HepG2 (cell line): ENCODE results near the gene KIAA1191. TPM values are rescaled to one million over a fixed set of nuclear protein-coding genes. Genes with fewer than 3 reads are reported as not detected.

Source experiments
- AFF4 ChIP-seq: sonication (generic); formaldehyde crosslinking; IDR thresholded peaks from 2 replicates; pipeline ENCODE4 v1.4.0; 2020; ENCODE audit warnings: missing genetic modification reagents
- AGO1 ChIP-seq: fragments of 200-400 bp; formaldehyde crosslinking; IDR thresholded peaks from 2 replicates; pipeline ENCODE4 v1.6.1; 2017; ENCODE audit warnings: mild to moderate bottlenecking, low read depth, low read length, moderate library complexity; ENCODE audit not compliant: poor library complexity, severe bottlenecking
- AGO2 ChIP-seq: fragments of 200-400 bp; formaldehyde crosslinking; optimal IDR thresholded peaks from 2 replicates; pipeline ENCODE3; 2017; ENCODE audit warnings: mild to moderate bottlenecking, low read depth, low read length, moderate library complexity
- ATF2 ChIP-seq: sonication (generic); formaldehyde crosslinking; IDR thresholded peaks from 2 replicates; pipeline ENCODE4 v1.4.0; 2020; ENCODE audit warnings: missing genetic modification reagents
- FOXA1 ChIP-seq, 2 experiments: fragments of 450-650 bp in 1 of 2; sonication (generic) in 1 of 2; formaldehyde crosslinking in 1 of 2; IDR thresholded peaks; 2 replicates each; pipeline versions ENCODE4 v1.4.0 to v1.6.1; 2016 to 2020; ENCODE audit warnings: missing genetic modification reagents in 1 of 2
- FOXC1 ChIP-seq: sonication (generic); formaldehyde crosslinking; IDR thresholded peaks from 2 replicates; pipeline ENCODE4 v1.8.0; 2022; ENCODE audit warnings: mild to moderate bottlenecking, missing genetic modification reagents, borderline replicate concordance
- JUND ChIP-seq: sonication (generic); formaldehyde crosslinking; IDR thresholded peaks from 2 replicates; pipeline ENCODE4 v1.8.0; 2022; ENCODE audit warnings: mild to moderate bottlenecking, missing genetic modification reagents
- KLF13 ChIP-seq: sonication (generic); formaldehyde crosslinking; IDR thresholded peaks from 2 replicates; pipeline ENCODE4 v1.4.0; 2020; ENCODE audit warnings: mild to moderate bottlenecking, missing genetic modification reagents
- MTF1 ChIP-seq: sonication (generic); formaldehyde crosslinking; IDR thresholded peaks from 2 replicates; pipeline ENCODE4 v1.5.0; 2020; ENCODE audit warnings: missing genetic modification reagents
- RAD21 ChIP-seq: fragments of 450-650 bp; formaldehyde crosslinking; IDR thresholded peaks from 2 replicates; pipeline ENCODE4 v1.5.0; 2020; ENCODE audit warnings: mild to moderate bottlenecking
- RXRA ChIP-seq: sonication (generic); formaldehyde crosslinking; IDR thresholded peaks from 2 replicates; pipeline ENCODE4 v1.5.1; 2020; ENCODE audit warnings: missing genetic modification reagents
- TRIM24 ChIP-seq: sonication (generic); formaldehyde crosslinking; IDR thresholded peaks from 2 replicates; pipeline ENCODE4 v1.8.0; 2022; ENCODE audit warnings: mild to moderate bottlenecking, missing genetic modification reagents
- TSC22D2 ChIP-seq: sonication (generic); formaldehyde crosslinking; IDR thresholded peaks from 2 replicates; pipeline ENCODE4 v1.5.1; 2020; ENCODE audit warnings: missing genetic modification reagents, mild to moderate bottlenecking, borderline replicate concordance
- ZBTB4 ChIP-seq: sonication (generic); formaldehyde crosslinking; IDR thresholded peaks from 2 replicates; pipeline ENCODE4 v1.4.0; 2020; ENCODE audit warnings: missing genetic modification reagents, mild to moderate bottlenecking, borderline replicate concordance
- ZFP37 ChIP-seq: sonication (generic); formaldehyde crosslinking; IDR thresholded peaks from 2 replicates; pipeline ENCODE4 v1.4.0; 2020; ENCODE audit warnings: missing genetic modification reagents, borderline replicate concordance
- ZMAT3 ChIP-seq: sonication (generic); formaldehyde crosslinking; conservative IDR thresholded peaks from 2 replicates; pipeline ENCODE4 v1.7.0; 2021; ENCODE audit warnings: missing genetic modification reagents
- ZNF33B ChIP-seq: sonication (generic); formaldehyde crosslinking; IDR thresholded peaks from 2 replicates; pipeline ENCODE4 v1.5.1; 2020; ENCODE audit warnings: mild to moderate bottlenecking, missing genetic modification reagents
- ZNF550 ChIP-seq: sonication (generic); formaldehyde crosslinking; IDR thresholded peaks from 2 replicates; pipeline ENCODE4 v1.4.0; 2020; ENCODE audit warnings: mild to moderate bottlenecking, missing genetic modification reagents, borderline replicate concordance
- ZNF850 ChIP-seq: sonication (generic); formaldehyde crosslinking; conservative IDR thresholded peaks from 2 replicates; pipeline ENCODE4 v1.9.0; 2021; ENCODE audit warnings: mild to moderate bottlenecking, missing genetic modification reagents
- ZNF878 ChIP-seq: sonication (generic); formaldehyde crosslinking; IDR thresholded peaks from 2 replicates; pipeline ENCODE4 v1.8.1; 2023; ENCODE audit warnings: mild to moderate bottlenecking, missing genetic modification reagents, moderate library complexity
- polyA plus RNA-seq, 8 experiments: library from polyadenylated mRNA; depleted of rRNA in 3 of 8; stranded (reverse) in 7 of 8; unstranded in 1 of 8; fragments of >200 nt; fragmentation: Illumina TruSeq in 4 of 8; extraction: Trizol in 4 of 8; gene quantifications; 2 replicates each; pipeline versions ENCODE4 v1.2.1 to v1.2.3, GENCODE V29; 2011 to 2016; ENCODE audit warnings: low read depth in 4 of 8, missing spikeins in 1 of 8, mixed read lengths in 1 of 8; ENCODE audit not compliant: insufficient read depth in 1 of 8
- total RNA-seq, 5 experiments: library from RNA; depleted of rRNA; stranded (reverse); fragments of >200 nt; fragmentation: Illumina TruSeq; extraction: Trizol; gene quantifications; 2 replicates each; pipeline ENCODE4 v1.2.3, GENCODE V29; 2016; ENCODE audit warnings: low read depth in 1 of 5
- TF ChIP-seq, protein P1 (sequence below): sonication (generic); formaldehyde crosslinking; IDR thresholded peaks from 2 replicates; pipeline ENCODE4 v1.8.1; 2023; ENCODE audit warnings: mild to moderate bottlenecking, missing genetic modification reagents, borderline replicate concordance

The KIAA1191 gene
- total and polyA plus RNA-seq, 2 of the 13 experiments (the other 11 are each of a cell fraction or from before 2014, with no cell fraction given) = 63.6 to 103 TPM

GRCh38 chr5:176361437-176362232 lies at the start of gene KIAA1191 (continued):
- TF ChIP-seq ZBTB4 (CRISPR knock-in tag) = peak; percentile 87; the same call in 1 of the 2 replicates
- no peak for TF ChIP-seq AGO1
- TF ChIP-seq KLF13 (CRISPR knock-in tag) = peak; percentile 19; the same call in 1 of the 2 replicates
- TF ChIP-seq ZNF878 (CRISPR knock-in tag) = no peak
- TF ChIP-seq TRIM24 (CRISPR knock-in tag) = no peak
- TF ChIP-seq MTF1 (CRISPR knock-in tag) = no peak
- TF ChIP-seq, protein P1, sequence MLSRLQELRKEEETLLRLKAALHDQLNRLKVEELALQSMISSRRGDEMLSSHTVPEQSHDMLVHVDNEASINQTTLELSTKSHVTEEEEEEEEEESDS (CRISPR knock-in tag) = no peak
- peak; percentile 68; the same call in 1 of the 2 replicates for TF ChIP-seq FOXC1
- TF ChIP-seq TSC22D2 (CRISPR knock-in tag) = peak; percentile 69; the same call in 1 of the 2 replicates
- no peak for TF ChIP-seq ZNF550 (CRISPR knock-in tag)
- peak; percentile 57 for TF ChIP-seq AGO2
- TF ChIP-seq AFF4 (CRISPR knock-in tag) = 0 out of 2 replicates have a peak, but pooled peaks have one; percentile 83
- no peak for TF ChIP-seq RXRA (CRISPR knock-in tag)
- 0 out of 2 replicates have a peak, but pooled peaks have one; percentile 24 for TF ChIP-seq ZMAT3 (CRISPR knock-in tag)
- TF ChIP-seq ZNF850 = no peak
- TF ChIP-seq FOXA1 (IDR thresholded peaks at IDR 0.05) = no peak
- TF ChIP-seq FOXA1 (CRISPR knock-in tag; IDR thresholded peaks at IDR 0.05) = peak; percentile 32
- peak; percentile 71 for TF ChIP-seq RAD21 (CRISPR knock-in tag)
- no peak for TF ChIP-seq JUND (CRISPR knock-in tag)
- peak; percentile 83 for TF ChIP-seq ATF2 (CRISPR knock-in tag)
- TF ChIP-seq ZNF33B (CRISPR knock-in tag) = no peak
- peak; percentile 64; the same call in 1 of the 2 replicates for TF ChIP-seq ZFP37 (CRISPR knock-in tag)
